Measurements from ENCODE around the gene ASAH2. TPM values are rescaled to one million over a fixed set of nuclear protein-coding genes. Genes with fewer than 3 reads are reported as not detected.

ASAH2 gene
- total RNA-seq, 1 experiment from 2014 or later, result 4.6 TPM

DNA sequence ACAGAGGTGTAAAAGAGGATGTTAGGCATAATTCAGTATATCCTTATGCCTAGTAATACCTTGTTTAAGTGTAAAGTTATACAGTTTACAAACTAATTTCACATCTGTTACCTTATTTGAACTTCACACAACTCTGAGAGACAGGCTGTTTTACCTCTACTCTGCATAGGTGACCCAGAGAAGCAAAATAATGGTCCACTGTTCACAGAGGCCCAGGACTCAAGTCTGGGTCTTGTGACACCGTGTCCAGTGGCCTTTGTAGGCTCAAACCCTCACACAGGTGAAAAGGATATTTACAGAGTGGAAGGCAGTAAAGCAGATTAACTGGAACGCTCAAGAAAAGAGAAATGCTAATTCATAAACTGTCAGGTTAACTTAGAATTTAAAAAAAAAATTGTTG lies 32.1 kb downstream of the ASAH2 start:
- no peaks in the 10 kb centered on the region for H3K23me2 ChIP-seq (ENCODE audit: insufficient read length, low read depth, low read length, poor library complexity, severe bottlenecking)
- H3K79me1 ChIP-seq (ENCODE audit: insufficient read depth, low read depth, low read length, poor library complexity, severe bottlenecking), result no peaks in the 10 kb centered on the region
- peaks cover 0 to 7% of the 10 kb centered on the region in 2 experiments; a peak in 3 of 5 replicates for H3K9me3 Mint-ChIP-seq
- H4K91ac ChIP-seq (ENCODE audit: insufficient read length, low read depth, low read length), result no peak overlapping the region
- no peak overlapping the region for H2BK120ac ChIP-seq (ENCODE audit: low read depth, low read length, poor library complexity, severe bottlenecking)
- no peaks in the 10 kb centered on the region for H3K36me3 Mint-ChIP-seq (ENCODE audit: insufficient read depth in 1 of 3, low read depth in 3 of 3)
- no peak overlapping the region for H4K5ac ChIP-seq (ENCODE audit: insufficient read length, low read depth, low read length)
- H3K27me3 Mint-ChIP-seq (ENCODE audit: low read depth), result no peaks in the 10 kb centered on the region
- H3K4ac ChIP-seq (ENCODE audit: low read depth, low read length), result no peak overlapping the region
- no peak overlapping the region for H2AK5ac ChIP-seq (ENCODE audit: insufficient read length, low read length)
- H3K4me2 ChIP-seq (ENCODE audit: insufficient read depth, insufficient read length, low read length), result no peak overlapping the region
- no peak overlapping the region for H3K4me3 Mint-ChIP-seq
- H4K20me1 ChIP-seq (ENCODE audit: control insufficient read depth, insufficient read depth, insufficient read length), result no peaks in the 10 kb centered on the region
- no peak overlapping the region for H4K8ac ChIP-seq (replicated peaks; ENCODE audit: insufficient read length, low read depth, low read length)
- H3K9me3 ChIP-seq (ENCODE audit: control insufficient read depth, low read depth, low read length), result no peaks in the 10 kb centered on the region
- no peak overlapping the region for H2BK20ac ChIP-seq (ENCODE audit: low read depth, low read length, poor library complexity, severe bottlenecking)
- no peak overlapping the region for H3K27ac ChIP-seq (ENCODE audit: insufficient read length, low read depth, low read length)
- TF ChIP-seq, protein P1, sequence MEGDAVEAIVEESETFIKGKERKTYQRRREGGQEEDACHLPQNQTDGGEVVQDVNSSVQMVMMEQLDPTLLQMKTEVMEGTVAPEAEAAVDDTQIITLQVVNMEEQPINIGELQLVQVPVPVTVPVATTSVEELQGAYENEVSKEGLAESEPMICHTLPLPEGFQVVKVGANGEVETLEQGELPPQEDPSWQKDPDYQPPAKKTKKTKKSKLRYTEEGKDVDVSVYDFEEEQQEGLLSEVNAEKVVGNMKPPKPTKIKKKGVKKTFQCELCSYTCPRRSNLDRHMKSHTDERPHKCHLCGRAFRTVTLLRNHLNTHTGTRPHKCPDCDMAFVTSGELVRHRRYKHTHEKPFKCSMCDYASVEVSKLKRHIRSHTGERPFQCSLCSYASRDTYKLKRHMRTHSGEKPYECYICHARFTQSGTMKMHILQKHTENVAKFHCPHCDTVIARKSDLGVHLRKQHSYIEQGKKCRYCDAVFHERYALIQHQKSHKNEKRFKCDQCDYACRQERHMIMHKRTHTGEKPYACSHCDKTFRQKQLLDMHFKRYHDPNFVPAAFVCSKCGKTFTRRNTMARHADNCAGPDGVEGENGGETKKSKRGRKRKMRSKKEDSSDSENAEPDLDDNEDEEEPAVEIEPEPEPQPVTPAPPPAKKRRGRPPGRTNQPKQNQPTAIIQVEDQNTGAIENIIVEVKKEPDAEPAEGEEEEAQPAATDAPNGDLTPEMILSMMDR (conservative IDR thresholded peaks at IDR 0.05), result no peak
- WGBS (ENCODE audit: extremely low coverage, insufficient read length, low lambda C conversion rate), result no CpG with 5 or more reads among the region's 2 CpGs
- H2BK15ac ChIP-seq (ENCODE audit: low read depth, low read length), result no peak overlapping the region
- H3T11ph ChIP-seq (ENCODE audit: low read length), result no peak overlapping the region
- H3K27ac Mint-ChIP-seq, result peak overlapping the region in 1 of 3 experiments; percentile 82; a peak in 1 of 7 replicates
- no peak overlapping the region for H2AFZ ChIP-seq (ENCODE audit: low read length)
- no peak overlapping the region for H3K23ac ChIP-seq (ENCODE audit: insufficient read length, low read depth, low read length)
- H3K79me2 ChIP-seq (ENCODE audit: insufficient read depth, low read length), result no peaks in the 10 kb centered on the region
- H3K18ac ChIP-seq (ENCODE audit: insufficient read length, low read depth, low read length), result no peak overlapping the region
- no peak overlapping the region for H3K9ac ChIP-seq (ENCODE audit: extremely low read depth, insufficient read length, low read length)
- no peaks in the 10 kb centered on the region for H3K4me1 ChIP-seq (ENCODE audit: insufficient read depth, low read length)
- no peak overlapping the region for H2BK12ac ChIP-seq (ENCODE audit: insufficient read length, low read depth, low read length)
- no peaks in the 10 kb centered on the region for H3K27me3 ChIP-seq (ENCODE audit: insufficient read depth, low read length)
- H2BK5ac ChIP-seq (ENCODE audit: insufficient read length, low read length), result no peak overlapping the region
- H3K4me1 Mint-ChIP-seq, result peaks cover 6 to 8% of the 10 kb centered on the region in 2 experiments
- no peak overlapping the region for H3K14ac ChIP-seq (ENCODE audit: insufficient read depth, low read length)
- DNase-seq, result no peak
- no peak overlapping the region for H3K56ac ChIP-seq (ENCODE audit: insufficient read length, low read depth, low read length)
